ENCODE results near the gene ARAP2.

The ARAP2 gene

GRCh38 chr4:36051634-36052033 lies 192.7 kb downstream of the ARAP2 start:
- no peak overlapping the region for H3K27ac ChIP-seq
- H3K9me3 ChIP-seq (ENCODE audit: severe bottlenecking): no peaks in the 10 kb centered on the region
- no peak for TF ChIP-seq CTCF (IDR thresholded peaks at IDR 0.05; ENCODE audit: low read depth, low read length)
- H3K4me3 ChIP-seq (ENCODE audit: low read depth, low read length): no peak overlapping the region
- no peaks in the 10 kb centered on the region for H3K36me3 ChIP-seq
- peaks cover 19% of the 10 kb centered on the region for H3K27me3 ChIP-seq (ENCODE audit: insufficient read depth, low read depth, severe bottlenecking)
- no peak for DNase-seq

GRCh38 chr4:36046026-36046425 lies 198.3 kb downstream of the ARAP2 start:
- TF ChIP-seq CTCF (IDR thresholded peaks at IDR 0.05; ENCODE audit: low read depth, low read length): no peak
- Histone ChIP-seq H3K27ac (no peak overlapping the region), H3K9me3 (ENCODE audit: severe bottlenecking) (no peaks in the 10 kb centered on the region), H3K36me3 (no peaks in the 10 kb centered on the region), H3K27me3 (ENCODE audit: insufficient read depth, low read depth, severe bottlenecking) (peaks cover 38% of the 10 kb centered on the region), H3K4me3 (ENCODE audit: low read depth, low read length) (no peak overlapping the region)
- DNase-seq: no peak

- Histone ChIP-seq H3K27ac (no peak overlapping the region), H3K4me3 (ENCODE audit: low read depth, low read length) (no peak overlapping the region), H3K36me3 (no peaks in the 10 kb centered on the region), H3K9me3 (ENCODE audit: severe bottlenecking) (no peaks in the 10 kb centered on the region), H3K27me3 (ENCODE audit: insufficient read depth, low read depth, severe bottlenecking) (peaks cover 42% of the 10 kb centered on the region)
- no peak for DNase-seq
- no peak for TF ChIP-seq CTCF (IDR thresholded peaks at IDR 0.05; ENCODE audit: low read depth, low read length)
These were observed 200.4 kb downstream of the ARAP2 start for GRCh38 chr4:36043901-36044300.

- Histone ChIP-seq H3K27ac (no peak overlapping the region), H3K4me3 (ENCODE audit: low read depth, low read length) (no peak overlapping the region), H3K36me3 (no peaks in the 10 kb centered on the region), H3K27me3 (ENCODE audit: insufficient read depth, low read depth, severe bottlenecking) (peaks cover 42% of the 10 kb centered on the region), H3K9me3 (ENCODE audit: severe bottlenecking) (no peaks in the 10 kb centered on the region)
- no peak for TF ChIP-seq CTCF (IDR thresholded peaks at IDR 0.05; ENCODE audit: low read depth, low read length)
- no peak for DNase-seq
These were observed 201.1 kb downstream of the ARAP2 start for GRCh38 chr4:36043241-36043640.

- TF ChIP-seq CTCF (IDR thresholded peaks at IDR 0.05; ENCODE audit: low read depth, low read length): no peak
- peaks cover 40% of the 10 kb centered on the region for H3K27me3 ChIP-seq (ENCODE audit: insufficient read depth, low read depth, severe bottlenecking)
- no peak overlapping the region for H3K4me3 ChIP-seq (ENCODE audit: low read depth, low read length)
- H3K27ac ChIP-seq: no peak overlapping the region
- no peaks in the 10 kb centered on the region for H3K36me3 ChIP-seq
- H3K9me3 ChIP-seq (ENCODE audit: severe bottlenecking): no peaks in the 10 kb centered on the region
- no peak for DNase-seq
These were observed 202.0 kb downstream of the ARAP2 start for GRCh38 chr4:36042122-36042970.

- no peak for DNase-seq
These were observed 203.0 kb downstream of the ARAP2 start for GRCh38 chr4:36041340-36041739.

More at GRCh38 chr4:36041340-36041739, 203.0 kb downstream of the ARAP2 start:
- H3K9me3 ChIP-seq (ENCODE audit: severe bottlenecking): no peaks in the 10 kb centered on the region
- no peak for TF ChIP-seq CTCF (IDR thresholded peaks at IDR 0.05; ENCODE audit: low read depth, low read length)
- H3K4me3 ChIP-seq (ENCODE audit: low read depth, low read length): no peak overlapping the region
- no peaks in the 10 kb centered on the region for H3K36me3 ChIP-seq
- no peak overlapping the region for H3K27ac ChIP-seq
- peaks cover 36% of the 10 kb centered on the region for H3K27me3 ChIP-seq (ENCODE audit: insufficient read depth, low read depth, severe bottlenecking)

All from WERI-Rb-1 (cell line).